ENCODE measurements around the gene DYNC1I1.

- TF ChIP-seq CTCF (IDR thresholded peaks at IDR 0.05) = peak; percentile 28
- no peak for TF ChIP-seq EZH2 (IDR thresholded peaks at IDR 0.05)
- TF ChIP-seq EZH2phosphoT487 (IDR thresholded peaks at IDR 0.05) = no peak
Observed at GRCh38 chr7:95919556-95919955, 147.2 kb downstream of the DYNC1I1 start.
